WTC11 (cell line): ENCODE data around the gene ZBTB20.

Experiments used
- SP1 ChIP-seq: sonication (generic); formaldehyde crosslinking; conservative IDR thresholded peaks from 2 replicates; pipeline ENCODE4 v1.8.1; 2022; ENCODE audit warnings: missing genetic modification reagents
- TEAD4 ChIP-seq: sonication (generic); formaldehyde crosslinking; IDR thresholded peaks from 2 replicates; pipeline ENCODE4 v1.8.0; 2022; ENCODE audit warnings: mild to moderate bottlenecking, missing genetic modification reagents
- TF ChIP-seq, protein P1 (sequence below): sonication (generic); formaldehyde crosslinking; IDR thresholded peaks from 2 replicates; pipeline ENCODE4 v1.8.0; 2022; ENCODE audit warnings: mild to moderate bottlenecking, missing genetic modification reagents
- TF ChIP-seq, protein P2 (sequence below): sonication (generic); formaldehyde crosslinking; IDR thresholded peaks from 2 replicates; pipeline ENCODE4 v1.8.0; 2023; ENCODE audit warnings: mild to moderate bottlenecking, missing genetic modification reagents

DNA sequence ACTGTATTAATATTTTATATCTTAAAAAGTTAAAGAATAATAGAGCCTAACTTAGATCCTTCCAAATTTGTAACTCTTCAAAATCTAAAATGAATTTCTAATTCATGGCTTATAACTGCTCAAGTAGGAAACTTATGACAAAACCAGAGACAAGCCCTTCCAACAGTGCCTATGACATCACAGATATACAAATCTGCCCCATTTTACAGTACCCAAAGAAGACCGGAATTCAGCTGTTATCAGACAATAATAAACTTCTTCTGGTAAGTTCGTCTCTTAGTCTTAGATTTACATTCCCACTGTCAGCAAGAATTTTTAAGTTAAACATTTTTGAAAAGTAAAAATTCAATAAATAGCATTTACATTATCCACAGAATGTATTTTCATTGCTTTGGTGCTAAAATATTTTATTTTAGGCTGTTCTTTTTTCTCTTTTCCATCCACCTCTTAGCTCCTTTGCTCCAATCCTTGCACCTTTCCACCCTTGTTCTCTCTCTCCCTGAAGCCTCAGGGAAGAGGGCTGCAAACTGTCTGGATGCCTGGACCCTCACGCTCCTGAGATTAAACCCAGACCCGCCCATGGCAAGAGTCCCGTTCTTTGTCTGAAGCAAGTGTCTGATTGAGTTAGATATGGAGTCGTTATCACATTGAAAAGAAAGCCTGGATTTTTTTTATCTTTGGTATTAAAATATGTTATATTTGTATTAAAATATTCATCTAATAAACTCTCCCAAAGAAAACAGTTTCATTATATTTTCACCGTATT lies 312.7 kb downstream of the ZBTB20 start:
- TF ChIP-seq, protein P1, sequence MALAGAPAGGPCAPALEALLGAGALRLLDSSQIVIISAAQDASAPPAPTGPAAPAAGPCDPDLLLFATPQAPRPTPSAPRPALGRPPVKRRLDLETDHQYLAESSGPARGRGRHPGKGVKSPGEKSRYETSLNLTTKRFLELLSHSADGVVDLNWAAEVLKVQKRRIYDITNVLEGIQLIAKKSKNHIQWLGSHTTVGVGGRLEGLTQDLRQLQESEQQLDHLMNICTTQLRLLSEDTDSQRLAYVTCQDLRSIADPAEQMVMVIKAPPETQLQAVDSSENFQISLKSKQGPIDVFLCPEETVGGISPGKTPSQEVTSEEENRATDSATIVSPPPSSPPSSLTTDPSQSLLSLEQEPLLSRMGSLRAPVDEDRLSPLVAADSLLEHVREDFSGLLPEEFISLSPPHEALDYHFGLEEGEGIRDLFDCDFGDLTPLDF (CRISPR knock-in tag): no peak
- TF ChIP-seq, protein P2, sequence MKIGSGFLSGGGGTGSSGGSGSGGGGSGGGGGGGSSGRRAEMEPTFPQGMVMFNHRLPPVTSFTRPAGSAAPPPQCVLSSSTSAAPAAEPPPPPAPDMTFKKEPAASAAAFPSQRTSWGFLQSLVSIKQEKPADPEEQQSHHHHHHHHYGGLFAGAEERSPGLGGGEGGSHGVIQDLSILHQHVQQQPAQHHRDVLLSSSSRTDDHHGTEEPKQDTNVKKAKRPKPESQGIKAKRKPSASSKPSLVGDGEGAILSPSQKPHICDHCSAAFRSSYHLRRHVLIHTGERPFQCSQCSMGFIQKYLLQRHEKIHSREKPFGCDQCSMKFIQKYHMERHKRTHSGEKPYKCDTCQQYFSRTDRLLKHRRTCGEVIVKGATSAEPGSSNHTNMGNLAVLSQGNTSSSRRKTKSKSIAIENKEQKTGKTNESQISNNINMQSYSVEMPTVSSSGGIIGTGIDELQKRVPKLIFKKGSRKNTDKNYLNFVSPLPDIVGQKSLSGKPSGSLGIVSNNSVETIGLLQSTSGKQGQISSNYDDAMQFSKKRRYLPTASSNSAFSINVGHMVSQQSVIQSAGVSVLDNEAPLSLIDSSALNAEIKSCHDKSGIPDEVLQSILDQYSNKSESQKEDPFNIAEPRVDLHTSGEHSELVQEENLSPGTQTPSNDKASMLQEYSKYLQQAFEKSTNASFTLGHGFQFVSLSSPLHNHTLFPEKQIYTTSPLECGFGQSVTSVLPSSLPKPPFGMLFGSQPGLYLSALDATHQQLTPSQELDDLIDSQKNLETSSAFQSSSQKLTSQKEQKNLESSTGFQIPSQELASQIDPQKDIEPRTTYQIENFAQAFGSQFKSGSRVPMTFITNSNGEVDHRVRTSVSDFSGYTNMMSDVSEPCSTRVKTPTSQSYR (CRISPR knock-in tag): no peak
- TF ChIP-seq SP1 (CRISPR knock-in tag) (no peak), TEAD4 (CRISPR knock-in tag) (no peak)
